Measurements from ENCODE around the gene XAGE2.

DNA sequence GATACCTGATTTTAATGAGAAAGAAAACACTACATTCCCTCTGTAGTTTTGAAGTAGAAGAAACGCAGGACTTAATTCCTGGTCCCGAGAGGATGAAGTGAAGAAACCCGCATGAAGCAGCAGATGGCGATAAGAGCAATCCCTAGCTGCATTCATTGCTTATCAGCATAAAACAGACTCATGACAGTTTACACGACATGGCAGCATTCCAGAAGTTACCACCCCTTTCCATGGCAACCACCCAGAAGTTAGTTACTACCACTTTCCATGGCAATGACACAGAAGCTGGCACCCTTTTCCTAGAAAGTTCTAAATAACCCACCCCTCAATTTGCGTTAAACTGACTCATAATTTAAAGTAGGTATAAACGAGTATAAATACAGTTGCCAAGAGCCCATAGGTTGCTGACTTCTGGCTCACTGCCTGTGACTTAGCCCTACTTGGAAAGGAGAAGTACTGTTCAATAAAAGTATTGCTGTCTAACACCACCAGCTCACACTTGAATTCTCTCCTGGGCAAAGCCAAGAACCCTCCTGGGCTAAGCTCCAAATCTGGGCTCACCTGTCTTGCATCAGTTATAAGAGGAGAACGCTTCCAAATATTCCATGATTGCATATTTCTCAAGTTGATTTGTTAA is 5.5 kb upstream of the XAGE2 start:
- TF ChIP-seq POLR2A (IDR thresholded peaks at IDR 0.05; ENCODE audit: low read depth, low read length) (no peak), POLR2AphosphoS5 (IDR thresholded peaks at IDR 0.05; ENCODE audit: low read depth, low read length) (no peak), TAF1 (IDR thresholded peaks at IDR 0.05; ENCODE audit: borderline replicate concordance, low read depth, low read length) (no peak)
